ENCODE results near the gene HEMK1.
A peak's percentile ranks its signal among the peaks of the same experiment; 100 is the strongest.

The HEMK1 gene

GRCh38 chr3:50603261-50604109 is 34.2 kb downstream of the HEMK1 start:
- no peak for DNase-seq

- no peak for DNase-seq
These were observed 34.8 kb downstream of the HEMK1 start for GRCh38 chr3:50604110-50604621.

GRCh38 chr3:50604628-50605588 is 35.6 kb downstream of the HEMK1 start:
- no peak for DNase-seq

- DNase-seq: no peak
These were observed 36.6 kb downstream of the HEMK1 start for GRCh38 chr3:50605901-50606326.

GRCh38 chr3:50606596-50606995 is 37.3 kb downstream of the HEMK1 start:
- DNase-seq: no peak

GRCh38 chr3:50607271-50608091 is 38.2 kb downstream of the HEMK1 start:
- DNase-seq: no peak

- DNase-seq: no peak
These were observed 39.0 kb downstream of the HEMK1 start for GRCh38 chr3:50608278-50608677.

GRCh38 chr3:50609071-50609762 is 39.9 kb downstream of the HEMK1 start:
- DNase-seq: no peak

- no peak for DNase-seq
These were observed 40.4 kb downstream of the HEMK1 start for GRCh38 chr3:50609763-50610085.

GRCh38 chr3:50610181-50610971 is 41.1 kb downstream of the HEMK1 start:
- no peak for DNase-seq

- DNase-seq: peak; percentile 1
These were observed 41.7 kb downstream of the HEMK1 start for GRCh38 chr3:50610992-50611463.

GRCh38 chr3:50611464-50612233 is 42.3 kb downstream of the HEMK1 start, which contains the start of gene CISH:
TSS of gene CISH (minus strand) at chr3:50611774. CDS start at chr3:50611650, 124 bp downstream.
- DNase-seq: peak; percentile 70

GRCh38 chr3:50612234-50612882 is 43.0 kb downstream of the HEMK1 start:
- no peak for DNase-seq

- DNase-seq: no peak
These were observed 43.9 kb downstream of the HEMK1 start for GRCh38 chr3:50612970-50613846.

- DNase-seq: no peak
These were observed 45.9 kb downstream of the HEMK1 start for GRCh38 chr3:50615190-50615589.

GRCh38 chr3:50616003-50616769 is 46.9 kb downstream of the HEMK1 start:
- DNase-seq: peak; percentile 54

GRCh38 chr3:50616770-50617095 is 47.4 kb downstream of the HEMK1 start:
- DNase-seq: peak; percentile 69

Measured in DMS79 treated with DMSO at 0.1 percent for 48 hours (cell line).